Neutrophil (primary cell): ENCODE results near the gene CGN.

ENCODE experiments used
- H3K27ac ChIP-seq: fragments of 200-600 bp; sonication (generic); 2 replicates; pipeline ENCODE4 v1.5.1; 2016; ENCODE audit warnings: mild to moderate bottlenecking, moderate library complexity
- H3K27me3 ChIP-seq: fragments of 200-600 bp; sonication (generic); 2 replicates; pipeline ENCODE4 v1.6.0; 2016; ENCODE audit warnings: mild to moderate bottlenecking
- H3K36me3 ChIP-seq: fragments of 200-600 bp; sonication (generic); 2 replicates; pipeline ENCODE4 v1.5.1; 2017
- H3K4me1 ChIP-seq, 2 experiments: fragments of 200-600 bp in 1 of 2; sonication (generic) in 1 of 2; 1 replicate in 1 of 2; 2 replicates in 1 of 2; pipeline versions ENCODE4 v1.5.1 to v1.6.1; 2013 to 2016; ENCODE audit warnings: low read depth in 1 of 2, low read length in 1 of 2, mild to moderate bottlenecking in 1 of 2, moderate library complexity in 1 of 2; ENCODE audit not compliant: control insufficient read depth in 1 of 2, insufficient read depth in 1 of 2
- H3K4me3 ChIP-seq, 2 experiments: fragments of 200-600 bp in 1 of 2; sonication (generic) in 1 of 2; 1 replicate in 1 of 2; 2 replicates in 1 of 2; pipeline ENCODE4 v1.5.1; 2013 to 2016; ENCODE audit warnings: low read depth in 1 of 2, low read length in 1 of 2, mild to moderate bottlenecking in 1 of 2, moderate library complexity in 1 of 2
- H3K9me3 ChIP-seq: fragments of 200-600 bp; sonication (generic); 2 replicates; pipeline ENCODE4 v1.5.1; 2016
- TF ChIP-seq, protein P1 (sequence below): fragments of 200-600 bp; sonication (generic); IDR thresholded peaks from 2 replicates; pipeline ENCODE4 v1.5.1; 2016; ENCODE audit warnings: antibody characterized with exemption

CGN gene

DNA sequence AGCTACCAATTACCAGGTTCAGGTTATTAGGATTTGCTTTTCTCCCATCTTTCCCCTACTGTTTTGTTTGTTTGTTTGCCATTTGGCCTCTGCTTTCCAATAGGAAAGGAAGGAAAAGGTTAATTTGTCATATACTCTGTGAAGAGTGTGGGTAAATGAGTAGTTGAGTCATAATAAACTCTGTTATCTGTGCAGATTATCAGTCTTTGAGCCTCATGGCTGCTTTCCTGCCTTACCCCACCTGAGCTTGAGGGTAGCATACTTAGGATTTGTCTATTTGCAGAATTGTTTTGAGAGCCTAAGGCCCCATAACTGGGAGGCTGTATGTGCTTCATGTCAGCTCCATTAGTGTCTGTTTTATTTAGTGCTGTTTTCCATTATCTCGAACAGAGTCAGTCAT is 67.8 kb downstream of the CGN start:
- H3K4me3 ChIP-seq, result no peak overlapping the region
- H3K4me1 ChIP-seq, result no peaks in the 10 kb centered on the region
- H3K27ac ChIP-seq, result no peak overlapping the region
- TF ChIP-seq, protein P1, sequence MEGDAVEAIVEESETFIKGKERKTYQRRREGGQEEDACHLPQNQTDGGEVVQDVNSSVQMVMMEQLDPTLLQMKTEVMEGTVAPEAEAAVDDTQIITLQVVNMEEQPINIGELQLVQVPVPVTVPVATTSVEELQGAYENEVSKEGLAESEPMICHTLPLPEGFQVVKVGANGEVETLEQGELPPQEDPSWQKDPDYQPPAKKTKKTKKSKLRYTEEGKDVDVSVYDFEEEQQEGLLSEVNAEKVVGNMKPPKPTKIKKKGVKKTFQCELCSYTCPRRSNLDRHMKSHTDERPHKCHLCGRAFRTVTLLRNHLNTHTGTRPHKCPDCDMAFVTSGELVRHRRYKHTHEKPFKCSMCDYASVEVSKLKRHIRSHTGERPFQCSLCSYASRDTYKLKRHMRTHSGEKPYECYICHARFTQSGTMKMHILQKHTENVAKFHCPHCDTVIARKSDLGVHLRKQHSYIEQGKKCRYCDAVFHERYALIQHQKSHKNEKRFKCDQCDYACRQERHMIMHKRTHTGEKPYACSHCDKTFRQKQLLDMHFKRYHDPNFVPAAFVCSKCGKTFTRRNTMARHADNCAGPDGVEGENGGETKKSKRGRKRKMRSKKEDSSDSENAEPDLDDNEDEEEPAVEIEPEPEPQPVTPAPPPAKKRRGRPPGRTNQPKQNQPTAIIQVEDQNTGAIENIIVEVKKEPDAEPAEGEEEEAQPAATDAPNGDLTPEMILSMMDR, result no peak
- H3K36me3 ChIP-seq, result no peaks in the 10 kb centered on the region
- no peaks in the 10 kb centered on the region for H3K9me3 ChIP-seq
- H3K27me3 ChIP-seq, result no peaks in the 10 kb centered on the region

DNA sequence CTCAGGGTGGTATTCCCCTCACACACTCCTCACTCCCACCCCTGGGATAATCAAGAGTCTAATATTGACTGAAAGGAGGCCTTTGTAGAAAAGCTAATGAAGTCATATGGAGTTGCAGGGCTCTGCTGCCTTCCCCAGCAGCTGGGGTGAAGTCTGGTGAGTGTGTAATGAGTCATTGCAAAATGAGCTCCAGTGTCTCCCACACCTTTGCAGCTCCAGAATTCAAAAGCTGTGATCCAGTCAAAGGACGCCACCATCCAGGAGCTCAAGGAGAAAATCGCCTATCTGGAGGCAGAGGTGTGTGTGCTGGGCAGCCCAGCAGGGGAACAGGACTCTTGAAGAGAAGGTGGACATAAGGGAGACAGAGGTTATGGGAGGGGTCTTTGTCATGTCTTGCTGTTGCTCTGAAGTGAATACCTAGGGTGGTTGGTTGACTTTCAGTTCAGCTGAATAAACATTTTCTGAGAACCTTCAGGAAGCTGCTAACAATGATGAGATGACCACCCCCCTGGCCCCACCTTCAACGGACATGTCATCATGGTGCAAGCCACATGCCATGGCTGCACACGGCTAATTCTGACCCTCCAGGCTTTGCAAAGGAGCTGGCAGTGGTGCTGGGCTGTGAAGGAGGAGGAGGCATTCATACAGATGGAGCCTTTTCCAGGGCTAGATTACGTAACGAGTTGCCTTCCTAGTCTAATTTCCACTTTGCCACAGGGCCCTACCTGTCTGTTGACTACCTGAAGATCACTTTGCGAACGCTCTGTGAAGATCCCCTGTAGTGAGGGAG is 68.4 kb downstream of the CGN start:
- no peak overlapping the region for H3K27ac ChIP-seq
- no peaks in the 10 kb centered on the region for H3K4me1 ChIP-seq
- TF ChIP-seq, protein P1, result no peak
- H3K4me3 ChIP-seq, result no peak overlapping the region
- no peaks in the 10 kb centered on the region for H3K9me3 ChIP-seq
- H3K27me3 ChIP-seq, result no peaks in the 10 kb centered on the region
- H3K36me3 ChIP-seq, result no peaks in the 10 kb centered on the region

DNA sequence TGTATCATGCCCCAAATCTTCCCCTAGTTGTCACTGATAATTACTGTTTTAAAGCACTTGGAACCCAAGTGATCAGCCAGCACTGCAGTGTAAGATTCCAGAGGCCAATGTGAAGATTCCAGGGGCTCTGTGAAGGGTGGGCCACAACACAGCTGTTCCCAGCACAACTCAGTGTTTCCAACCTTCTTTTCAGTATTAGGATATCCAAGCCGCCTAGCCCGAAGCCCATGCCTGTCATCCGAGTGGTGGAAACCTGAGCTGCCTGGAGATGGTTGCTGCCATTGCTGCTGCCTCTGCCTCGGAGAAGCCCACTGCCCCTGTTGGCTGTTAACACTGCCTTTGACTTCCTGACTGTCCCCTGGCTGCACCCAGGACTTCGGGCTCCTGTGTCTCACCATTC is 70.3 kb downstream of the CGN start:
- Histone ChIP-seq H3K4me3 (no peak overlapping the region), H3K27ac (no peak overlapping the region), H3K9me3 (no peaks in the 10 kb centered on the region), H3K36me3 (no peaks in the 10 kb centered on the region), H3K27me3 (no peaks in the 10 kb centered on the region), H3K4me1 (no peaks in the 10 kb centered on the region)
- TF ChIP-seq, protein P1, result no peak

DNA sequence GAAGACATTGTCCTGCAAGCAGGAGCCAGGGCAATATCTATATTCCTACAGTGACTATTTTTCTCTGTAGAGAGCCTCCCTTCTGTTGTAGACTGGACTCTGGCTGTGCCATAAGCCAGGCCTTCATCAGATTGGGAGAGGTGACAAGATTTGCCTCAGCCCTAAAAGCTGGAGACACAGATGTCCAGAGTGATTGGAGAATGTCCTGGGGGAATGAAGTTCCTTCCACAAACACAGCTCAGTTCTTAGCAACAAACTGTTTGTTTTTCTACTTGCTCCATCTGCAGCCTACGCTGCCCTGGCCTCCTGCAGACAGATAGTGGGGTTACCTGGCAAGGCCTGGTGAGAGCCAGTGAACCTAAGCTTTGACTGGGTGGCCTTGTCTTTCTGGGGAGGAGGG is 70.7 kb downstream of the CGN start:
- H3K4me1 ChIP-seq, result no peaks in the 10 kb centered on the region
- H3K27ac ChIP-seq, result no peak overlapping the region

DNA sequence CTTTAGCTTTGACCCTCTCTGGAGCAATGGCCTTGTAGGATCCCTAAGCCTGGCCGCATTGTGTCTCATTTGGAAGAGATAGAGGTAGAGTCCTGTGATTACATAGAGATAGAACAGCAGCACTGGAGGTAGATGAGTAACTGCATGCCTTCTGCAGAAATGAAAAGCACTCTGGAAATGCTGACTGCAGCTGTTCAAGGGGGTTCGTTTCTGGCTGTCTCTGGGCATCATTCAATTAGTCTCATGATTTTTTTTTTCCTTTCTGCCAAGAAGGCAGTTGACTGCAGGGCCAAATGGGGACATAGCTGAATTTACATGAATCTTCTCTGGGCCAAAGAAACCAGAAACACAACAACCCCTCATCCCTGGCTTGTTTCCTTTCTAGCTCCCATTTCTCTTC is 72.6 kb downstream of the CGN start:
- no peaks in the 10 kb centered on the region for H3K9me3 ChIP-seq
- no peak overlapping the region for H3K4me3 ChIP-seq
- H3K4me1 ChIP-seq, result no peaks in the 10 kb centered on the region
- TF ChIP-seq, protein P1, result no peak
- no peaks in the 10 kb centered on the region for H3K27me3 ChIP-seq
- no peak overlapping the region for H3K27ac ChIP-seq
- no peaks in the 10 kb centered on the region for H3K36me3 ChIP-seq

More for the DNA sequence above, 70.7 kb downstream of the CGN start:
- TF ChIP-seq, protein P1, result no peak
- Histone ChIP-seq H3K36me3 (no peaks in the 10 kb centered on the region), H3K9me3 (no peaks in the 10 kb centered on the region), H3K4me3 (no peak overlapping the region), H3K27me3 (no peaks in the 10 kb centered on the region)
